ENCODE data around the gene TGM3. TPM values are rescaled to one million over a fixed set of nuclear protein-coding genes. Genes with fewer than 3 reads are reported as not detected.

The TGM3 gene
- polyA plus RNA-seq, 3 donors = not detected

DNA sequence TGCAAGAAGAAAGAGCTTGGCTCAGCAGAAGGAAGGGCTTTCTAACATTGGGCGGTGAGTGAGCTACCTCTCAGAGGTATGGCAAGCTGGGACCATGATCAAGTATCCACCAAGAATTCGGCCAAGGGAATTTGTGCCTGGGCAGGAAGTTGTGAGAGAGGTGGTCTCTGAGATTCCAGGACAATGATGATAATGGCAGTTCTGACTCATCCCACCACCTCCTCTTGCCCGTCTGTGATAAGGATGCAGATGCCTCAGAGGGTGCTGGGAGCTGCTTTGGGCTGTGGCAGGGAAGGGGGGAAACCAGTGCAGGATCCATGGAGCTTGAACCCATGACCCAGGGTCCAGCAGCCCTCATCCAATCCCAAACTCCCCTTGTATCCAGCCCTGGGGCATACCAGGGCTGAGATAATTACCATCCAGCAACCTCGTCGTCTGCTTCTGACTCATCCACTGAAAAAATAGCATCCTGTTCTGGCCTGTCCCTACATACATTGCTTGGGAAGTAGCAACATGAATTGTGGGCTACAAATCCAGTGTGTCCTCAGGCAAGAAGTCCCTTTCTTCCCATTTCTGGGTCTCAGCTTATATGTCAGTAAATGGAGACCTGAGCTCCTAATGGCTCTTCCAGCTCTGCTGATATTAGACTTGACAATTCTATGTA, 90.8 kb downstream of the TGM3 start:
- peaks cover 3 to 31% (median 24%) of the 10 kb centered on the region in 7 donors for H3K9me3 Mint-ChIP-seq
- H3K4me2 ChIP-seq (replicated peaks; ENCODE audit: extremely low read depth, low read length, poor library complexity, severe bottlenecking) = no peak overlapping the region
- intact Hi-C loops (cut with micrococcal nuclease) = no loop called here
- no peak overlapping the region for H3K9ac ChIP-seq (ENCODE audit: insufficient read depth, low read length, poor library complexity, severe bottlenecking)
- H4K20me1 ChIP-seq (ENCODE audit: insufficient read depth, low read length) = no peaks in the 10 kb centered on the region
- no peak overlapping the region for H3K4me3 Mint-ChIP-seq
- DNase-seq = no peak
- TF ChIP-seq, protein P1, sequence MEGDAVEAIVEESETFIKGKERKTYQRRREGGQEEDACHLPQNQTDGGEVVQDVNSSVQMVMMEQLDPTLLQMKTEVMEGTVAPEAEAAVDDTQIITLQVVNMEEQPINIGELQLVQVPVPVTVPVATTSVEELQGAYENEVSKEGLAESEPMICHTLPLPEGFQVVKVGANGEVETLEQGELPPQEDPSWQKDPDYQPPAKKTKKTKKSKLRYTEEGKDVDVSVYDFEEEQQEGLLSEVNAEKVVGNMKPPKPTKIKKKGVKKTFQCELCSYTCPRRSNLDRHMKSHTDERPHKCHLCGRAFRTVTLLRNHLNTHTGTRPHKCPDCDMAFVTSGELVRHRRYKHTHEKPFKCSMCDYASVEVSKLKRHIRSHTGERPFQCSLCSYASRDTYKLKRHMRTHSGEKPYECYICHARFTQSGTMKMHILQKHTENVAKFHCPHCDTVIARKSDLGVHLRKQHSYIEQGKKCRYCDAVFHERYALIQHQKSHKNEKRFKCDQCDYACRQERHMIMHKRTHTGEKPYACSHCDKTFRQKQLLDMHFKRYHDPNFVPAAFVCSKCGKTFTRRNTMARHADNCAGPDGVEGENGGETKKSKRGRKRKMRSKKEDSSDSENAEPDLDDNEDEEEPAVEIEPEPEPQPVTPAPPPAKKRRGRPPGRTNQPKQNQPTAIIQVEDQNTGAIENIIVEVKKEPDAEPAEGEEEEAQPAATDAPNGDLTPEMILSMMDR (IDR thresholded peaks at IDR 0.05) = no peak
- H3K4me3 ChIP-seq (replicated peaks in 1 of 3; ENCODE audit: low read depth in 2 of 3, low read length in 3 of 3) = no peak overlapping the region
- 100% methylated on average over 4 of the region's 5 CpGs for WGBS (ENCODE audit: insufficient coverage)
- peaks cover 0 to 8% of the 10 kb centered on the region in 2 donors for H3K27me3 ChIP-seq (ENCODE audit: control insufficient read depth in 2 of 2, insufficient read depth in 2 of 2, low read length in 2 of 2)
- H3K4me1 ChIP-seq (ENCODE audit: control insufficient read depth in 1 of 2, insufficient read depth in 2 of 2, low read length in 2 of 2) = peaks cover 4 to 7% of the 10 kb centered on the region in 2 donors
- no peak overlapping the region for H3K27ac Mint-ChIP-seq
- H3K4me1 Mint-ChIP-seq = peaks cover 14% of the 10 kb centered on the region
- H3K27me3 Mint-ChIP-seq (ENCODE audit: low read depth in 3 of 3) = peaks cover 17 to 40% (median 29%) of the 10 kb centered on the region in 3 donors
- no peaks in the 10 kb centered on the region for H3K36me3 ChIP-seq (replicated peaks in 1 of 2; ENCODE audit: control insufficient read depth in 1 of 2, insufficient read depth in 2 of 2, low read length in 2 of 2)
- H3K9me3 ChIP-seq (replicated peaks in 1 of 2; ENCODE audit: control insufficient read depth in 1 of 2, insufficient read depth in 1 of 2, low read length in 2 of 2) = peaks cover 23 to 28% of the 10 kb centered on the region in 2 donors
- H3K79me2 ChIP-seq (ENCODE audit: insufficient read depth, low read length) = no peaks in the 10 kb centered on the region
- H2AFZ ChIP-seq (ENCODE audit: insufficient read depth, low read depth, low read length, poor library complexity, severe bottlenecking) = no peak overlapping the region
- no peaks in the 10 kb centered on the region for H3K36me3 Mint-ChIP-seq
- H3K27ac ChIP-seq (ENCODE audit: low read depth in 1 of 2, low read length in 2 of 2) = no peak overlapping the region

DNA sequence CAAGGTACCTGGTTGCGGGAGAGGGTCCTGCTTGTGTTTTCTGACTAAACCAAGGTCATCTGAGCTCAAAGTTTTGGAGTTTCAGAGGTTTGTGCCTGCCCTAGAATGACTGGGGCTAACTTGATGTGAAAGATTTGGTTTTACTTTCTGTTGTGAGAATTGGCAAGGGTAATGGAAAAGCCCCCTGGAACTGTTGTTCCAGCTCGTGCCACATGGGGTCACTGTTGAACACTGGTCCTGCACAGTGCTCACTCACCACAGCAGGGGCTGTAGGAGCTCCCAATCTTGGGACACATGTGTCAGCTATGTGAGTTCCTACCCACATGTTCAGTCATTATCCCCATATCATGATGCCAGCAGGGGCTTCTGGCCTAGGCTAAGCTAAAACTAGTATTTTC, 91.4 kb downstream of the TGM3 start:
- Mint-ChIP-seq H3K4me3 (no peak overlapping the region), H3K27me3 (ENCODE audit: low read depth in 3 of 3) (peaks cover 23 to 42% (median 28%) of the 10 kb centered on the region in 3 donors), H3K9me3 (peaks cover 3 to 31% (median 24%) of the 10 kb centered on the region in 7 donors), H3K27ac (no peak overlapping the region), H3K36me3 (no peaks in the 10 kb centered on the region), H3K4me1 (peaks cover 12% of the 10 kb centered on the region)
- Histone ChIP-seq H3K79me2 (ENCODE audit: insufficient read depth, low read length) (no peaks in the 10 kb centered on the region), H3K36me3 (replicated peaks in 1 of 2; ENCODE audit: control insufficient read depth in 1 of 2, insufficient read depth in 2 of 2, low read length in 2 of 2) (no peaks in the 10 kb centered on the region), H3K9ac (ENCODE audit: insufficient read depth, low read length, poor library complexity, severe bottlenecking) (no peak overlapping the region), H3K4me1 (ENCODE audit: control insufficient read depth in 1 of 2, insufficient read depth in 2 of 2, low read length in 2 of 2) (peaks cover 4 to 7% of the 10 kb centered on the region in 2 donors), H3K27me3 (ENCODE audit: control insufficient read depth in 2 of 2, insufficient read depth in 2 of 2, low read length in 2 of 2) (peaks cover 0 to 8% of the 10 kb centered on the region in 2 donors), H3K9me3 (replicated peaks in 1 of 2; ENCODE audit: control insufficient read depth in 1 of 2, insufficient read depth in 1 of 2, low read length in 2 of 2) (peaks cover 23 to 28% of the 10 kb centered on the region in 2 donors), H3K4me3 (replicated peaks in 1 of 3; ENCODE audit: low read depth in 2 of 3, low read length in 3 of 3) (no peak overlapping the region), H4K20me1 (ENCODE audit: insufficient read depth, low read length) (no peaks in the 10 kb centered on the region), H3K27ac (ENCODE audit: low read depth in 1 of 2, low read length in 2 of 2) (no peak overlapping the region), H3K4me2 (replicated peaks; ENCODE audit: extremely low read depth, low read length, poor library complexity, severe bottlenecking) (no peak overlapping the region), H2AFZ (ENCODE audit: insufficient read depth, low read depth, low read length, poor library complexity, severe bottlenecking) (no peak overlapping the region)
- TF ChIP-seq, protein P1 (IDR thresholded peaks at IDR 0.05) = peak; percentile 43
- no peak for DNase-seq
- intact Hi-C loops (cut with micrococcal nuclease) = no loop called here
- WGBS (ENCODE audit: insufficient coverage) = 51% methylated on average over 2 of the region's 2 CpGs

Data from CD14-positive monocyte (primary cell).